ENCODE measurements around the gene KIF1B.

- TF ChIP-seq CTCF (IDR thresholded peaks at IDR 0.05) (no peak), POLR2A (IDR thresholded peaks at IDR 0.05) (no peak)
Observed at GRCh38 chr1:10187026-10187334, 23.4 kb upstream of the KIF1B start.
